GM21360 (cell line): ENCODE measurements around the gene GNL3.
"Not testable (repeated sequence)": the region's sequence is repeated elsewhere in the genome, so short reads cannot be mapped to it uniquely, and the experiment has no call there.

ENCODE experiments used
- ATAC-seq: cut with Tn5 transposase; IDR thresholded peaks from one replicate; pipeline ENCODE4 v1.9.1; 2021; ENCODE audit warnings: mild to moderate bottlenecking, moderate library complexity; ENCODE audit not compliant: unreplicated experiment

The GNL3 gene

DNA sequence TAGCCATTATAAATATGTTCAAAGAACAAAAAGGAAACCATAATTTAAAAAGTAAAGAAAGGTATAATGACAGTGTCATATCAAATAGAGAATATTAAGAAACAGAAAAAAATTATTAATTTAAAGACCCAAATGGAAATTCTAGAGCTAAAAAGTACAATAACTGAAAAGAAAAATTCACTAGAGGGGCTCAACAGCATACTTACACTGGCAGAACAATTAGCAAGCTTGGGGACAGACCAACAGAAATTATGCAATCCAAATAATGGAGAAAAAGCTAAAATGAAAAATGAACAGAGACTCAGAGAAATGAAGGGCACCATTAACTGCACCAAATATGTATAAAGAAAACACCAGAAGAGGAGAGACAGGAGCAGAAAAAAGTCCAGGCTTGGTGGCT lies 33.8 kb downstream of the GNL3 start:
- no peak for ATAC-seq

DNA sequence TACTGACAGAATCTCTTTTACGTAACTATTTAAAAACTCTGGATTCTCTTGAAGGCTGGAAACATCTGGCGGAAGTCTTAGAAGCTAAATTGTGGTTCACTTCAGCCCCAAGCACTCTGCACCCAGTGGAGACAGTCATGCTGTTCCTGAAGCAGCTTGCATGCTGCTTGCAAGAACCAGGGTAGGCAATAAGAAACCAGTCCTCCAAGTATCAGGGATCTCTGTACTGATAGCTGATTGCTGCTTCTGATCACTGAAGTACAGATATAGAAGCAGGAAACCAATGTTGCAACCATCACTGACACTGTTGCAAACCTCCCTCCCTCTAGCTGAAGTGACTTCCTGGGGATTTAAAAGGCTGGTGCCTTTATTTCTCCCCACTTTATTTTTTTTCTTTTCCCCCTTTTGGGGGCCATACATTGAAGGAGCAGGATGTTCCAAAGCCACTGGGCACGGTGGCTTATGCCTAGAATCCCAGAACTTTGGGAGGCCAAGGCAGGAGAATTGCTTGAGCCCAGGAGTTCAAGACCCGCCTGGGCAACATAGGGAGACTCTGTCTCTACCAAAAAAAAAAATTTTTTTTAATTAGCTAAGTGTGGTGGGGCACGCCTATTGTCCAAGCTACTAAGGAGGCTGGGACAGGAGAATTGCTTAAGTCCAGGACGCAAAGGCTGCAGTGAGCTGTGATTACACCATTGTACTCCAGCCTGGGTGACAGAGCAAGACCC lies 35.3 kb downstream of the GNL3 start:
- ATAC-seq: peak; percentile 86

DNA sequence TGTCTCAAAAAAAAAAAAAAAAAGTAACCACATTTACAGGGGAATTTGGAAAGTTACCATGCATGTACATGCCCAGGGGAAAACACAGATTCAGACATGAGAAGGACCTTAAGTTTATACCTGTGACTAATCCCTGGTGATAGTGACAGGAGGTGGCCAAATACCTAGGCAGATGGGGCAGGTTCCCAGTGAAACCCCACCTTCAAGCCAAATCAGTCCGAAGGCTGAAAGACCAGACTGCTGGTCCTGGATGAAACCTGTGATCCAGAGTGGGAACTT lies 35.8 kb downstream of the GNL3 start:
- no peak for ATAC-seq

DNA sequence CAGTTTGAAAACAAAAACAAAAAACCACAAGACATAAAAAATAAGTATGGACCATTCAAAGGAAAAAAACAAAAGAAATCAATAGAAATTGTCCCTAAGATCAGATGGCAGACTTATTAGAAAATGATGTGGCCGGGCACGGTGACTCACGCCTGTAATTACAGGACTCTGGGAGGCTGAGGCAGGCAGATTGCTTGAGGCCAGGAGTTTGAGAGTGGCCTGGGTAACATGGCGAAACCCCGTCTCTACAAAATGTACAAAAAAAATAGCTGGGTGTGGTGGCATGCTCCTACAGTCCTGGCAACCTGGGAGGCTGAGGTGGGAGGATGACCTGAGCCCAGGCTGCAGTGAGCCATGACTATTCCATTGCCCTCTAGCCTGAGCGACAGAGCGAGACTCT lies 36.7 kb downstream of the GNL3 start:
- no peak for ATAC-seq

DNA sequence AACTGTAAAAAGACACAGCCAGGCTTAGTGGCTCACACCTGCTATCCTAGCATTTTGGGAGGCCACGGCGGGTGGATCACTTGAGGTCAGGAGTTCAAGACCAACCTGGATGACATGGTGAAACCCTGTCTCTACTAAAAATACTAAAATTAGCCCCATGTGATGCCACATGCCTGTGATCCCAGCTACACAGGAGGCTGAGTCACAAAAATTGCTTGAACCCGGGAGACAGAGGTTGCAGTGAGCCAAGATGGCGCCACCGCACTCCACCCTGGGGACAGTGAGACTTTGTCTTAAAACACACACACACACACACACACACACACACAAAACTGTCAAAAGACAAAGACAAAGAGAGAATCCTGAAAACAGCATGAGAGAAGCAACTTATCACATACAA lies 38.1 kb downstream of the GNL3 start:
- ATAC-seq: no peak

DNA sequence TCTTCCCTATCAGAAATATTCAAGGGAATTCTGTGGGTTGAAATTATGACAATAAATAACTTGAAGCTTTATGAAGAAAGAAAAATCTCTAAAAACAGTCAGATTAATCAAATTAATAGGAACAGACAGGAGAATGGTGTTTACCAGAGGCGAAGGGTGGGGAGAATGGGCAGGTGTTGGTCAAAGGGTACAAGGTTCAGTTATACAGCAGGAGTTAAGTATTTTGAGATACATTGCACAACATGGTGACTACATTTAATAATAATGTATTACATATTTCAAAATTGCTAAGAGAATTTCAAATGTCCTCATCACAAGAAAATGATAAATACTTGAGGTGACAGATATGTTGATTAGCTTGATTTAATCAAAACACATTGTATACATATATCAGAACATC lies 38.7 kb downstream of the GNL3 start:
- ATAC-seq: no peak

DNA sequence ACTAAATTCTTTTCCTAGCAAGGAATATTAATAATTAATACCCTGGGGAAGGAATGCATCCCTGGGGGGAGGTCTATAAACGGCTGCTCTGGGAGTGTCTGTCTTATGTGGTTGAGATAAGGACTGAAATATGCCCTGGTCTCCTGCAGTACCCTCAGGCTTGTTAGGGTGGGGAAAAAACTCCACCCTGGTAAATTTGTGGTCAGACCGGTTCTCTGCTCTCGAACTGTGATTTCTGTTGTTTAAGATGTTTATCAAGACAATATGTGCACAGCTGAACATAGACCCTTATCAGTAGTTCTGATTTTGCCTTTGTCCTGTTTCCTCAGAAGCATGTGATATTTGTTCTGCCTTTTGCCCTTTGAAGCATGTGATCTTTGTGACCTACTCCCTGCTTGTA lies 42.9 kb downstream of the GNL3 start:
- ATAC-seq: not testable (repeated sequence)

DNA sequence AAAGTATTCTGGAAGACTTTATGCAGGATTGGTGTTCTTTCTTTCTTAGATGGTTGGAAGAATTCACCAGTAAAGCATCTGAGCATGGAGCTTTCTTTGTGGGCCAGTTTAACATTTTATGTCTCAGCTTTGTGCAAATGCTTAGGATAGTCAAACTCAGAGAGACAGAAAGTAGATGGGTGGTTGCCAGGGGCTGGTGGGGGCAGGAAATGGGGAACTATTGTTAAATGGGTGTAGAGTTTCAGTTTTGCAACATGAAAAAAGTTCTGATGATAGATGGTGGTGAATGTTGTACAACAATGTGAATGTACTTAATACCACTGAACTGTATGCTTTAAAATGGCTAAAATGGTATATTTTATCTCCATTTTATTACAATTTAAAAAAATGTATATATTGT lies 44.8 kb downstream of the GNL3 start:
- ATAC-seq: no peak

DNA sequence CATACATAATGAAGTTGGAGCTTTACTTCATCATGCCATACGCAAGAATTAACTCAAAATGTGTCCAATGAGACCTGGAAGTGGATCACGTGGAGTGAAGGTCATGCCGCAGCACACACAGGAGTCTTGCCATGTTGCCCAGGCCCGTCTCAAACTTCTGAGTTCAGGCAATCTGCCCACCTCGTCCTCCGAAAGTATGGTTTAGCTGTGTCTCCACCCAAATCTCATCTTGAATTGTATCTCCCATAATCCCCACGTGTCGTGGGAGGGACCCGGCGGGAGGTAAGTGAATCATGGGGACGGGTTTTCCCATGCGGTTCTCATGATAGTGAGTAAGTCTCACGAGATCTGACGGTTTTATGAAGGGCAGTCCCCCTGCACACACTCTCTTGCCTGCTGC lies 45.8 kb downstream of the GNL3 start:
- no peak for ATAC-seq

DNA sequence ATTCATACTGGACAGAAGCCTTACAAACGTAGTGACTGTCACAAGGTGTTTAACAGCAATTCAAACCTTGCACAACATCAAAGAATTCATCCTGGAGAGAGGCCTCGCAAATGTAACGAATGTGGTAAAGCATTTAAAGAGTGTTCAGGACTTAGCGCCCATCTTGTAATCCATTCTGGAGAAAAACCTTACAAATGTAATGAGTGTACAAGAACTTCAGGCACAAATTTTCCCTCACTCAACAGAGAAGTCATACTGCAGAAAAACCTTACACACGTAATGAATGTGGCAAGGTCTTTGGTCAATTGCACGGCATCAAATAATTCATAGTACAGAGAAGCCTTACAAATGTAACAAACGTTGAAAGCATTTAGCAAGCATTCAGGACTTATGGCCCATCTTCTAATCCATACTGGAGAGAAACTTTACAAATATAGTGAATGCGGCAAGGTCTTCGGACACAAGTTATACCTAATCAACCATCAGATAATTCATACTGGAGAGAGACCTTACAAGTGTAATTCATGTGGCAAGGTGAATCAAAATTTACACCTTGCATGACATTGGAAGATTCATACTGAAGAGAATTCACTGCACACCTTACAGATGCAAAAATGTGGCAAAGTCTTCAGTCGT lies 47.5 kb downstream of the GNL3 start:
- ATAC-seq: no peak

DNA sequence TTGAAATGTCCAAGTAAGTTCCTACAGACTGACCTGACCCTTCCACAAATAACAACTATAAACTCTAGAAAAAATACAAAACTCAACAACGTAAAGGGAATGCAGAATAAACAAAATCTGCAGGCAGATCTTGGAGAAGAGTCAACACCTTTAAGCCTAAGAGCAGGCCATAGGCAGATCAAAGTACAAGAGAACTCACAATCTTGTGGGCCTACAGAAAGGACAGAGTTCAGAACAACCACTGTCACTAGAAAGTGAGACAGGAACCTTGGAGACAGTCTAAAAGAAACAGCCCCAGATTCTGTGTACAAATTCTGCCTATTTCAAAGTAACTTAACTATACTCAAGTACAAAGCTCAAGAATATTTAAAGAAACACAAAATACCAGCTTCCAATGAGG lies 53.9 kb downstream of the GNL3 start:
- ATAC-seq: no peak

DNA sequence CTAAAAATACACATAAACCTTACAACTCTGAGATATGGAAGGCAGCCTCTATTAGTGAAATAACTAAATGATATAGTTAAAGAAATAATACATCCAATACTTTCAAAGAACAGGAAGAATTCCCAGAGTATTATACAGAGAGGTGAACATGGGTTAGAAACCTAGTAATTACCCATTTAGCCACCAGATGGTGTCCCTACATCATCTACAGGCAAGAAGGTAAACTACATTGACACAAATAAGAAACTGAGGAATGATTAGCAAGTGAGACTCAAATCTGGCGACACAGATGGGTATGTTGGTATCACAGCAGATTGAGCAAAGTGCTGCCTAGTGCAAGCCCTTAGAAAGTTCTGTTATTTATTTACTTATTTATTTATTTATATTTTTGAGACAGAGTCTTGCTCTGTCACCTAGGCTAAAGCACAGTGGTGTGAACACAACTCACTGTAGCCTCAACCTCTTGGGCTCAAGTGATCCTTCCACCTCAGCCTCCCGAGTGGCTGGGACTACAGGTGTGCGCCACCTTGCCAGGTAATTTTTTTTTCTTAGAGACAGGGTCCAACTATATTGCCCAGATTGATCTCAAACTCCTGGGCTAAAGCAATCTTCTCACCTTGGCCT lies 56.7 kb downstream of the GNL3 start:
- no peak for ATAC-seq

DNA sequence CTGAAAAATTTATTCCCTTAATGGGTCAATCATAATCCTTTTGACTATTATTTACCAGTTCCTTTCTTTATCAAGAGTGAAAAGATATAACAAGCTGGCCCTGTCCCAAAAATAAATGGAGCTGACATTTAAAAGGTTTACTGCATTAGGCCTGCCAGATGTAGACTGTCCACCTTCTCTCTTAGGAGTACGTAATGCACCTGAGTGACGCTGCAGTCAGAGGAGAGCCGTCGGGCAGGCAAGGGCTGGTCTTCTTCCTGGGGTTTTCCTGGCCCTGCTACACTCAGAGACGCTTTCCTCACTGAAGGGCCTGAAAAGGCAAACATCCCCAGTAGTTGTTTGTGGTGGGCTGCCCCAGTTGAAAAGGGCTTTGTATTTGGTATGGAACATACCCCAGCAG lies 57.3 kb downstream of the GNL3 start:
- no peak for ATAC-seq

DNA sequence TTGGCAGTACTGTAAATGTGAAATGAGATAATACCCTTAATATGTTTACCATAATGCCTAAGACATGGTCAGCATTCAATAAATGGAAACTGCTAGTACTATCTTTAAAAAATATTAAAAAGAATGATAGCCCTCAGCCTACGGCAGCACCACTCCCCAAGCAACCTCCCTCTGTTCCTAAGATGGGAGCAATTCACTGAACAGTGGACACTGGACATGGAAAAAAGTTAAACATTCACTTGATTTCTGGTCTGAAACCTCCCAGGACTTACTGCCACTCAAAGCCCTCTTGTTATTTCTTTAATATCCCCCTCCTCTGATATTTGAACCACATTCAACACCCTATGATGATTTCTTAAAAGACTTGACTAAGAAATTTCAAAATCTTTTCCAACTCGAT lies 57.9 kb downstream of the GNL3 start:
- no peak for ATAC-seq
